NCI-H526 (cell line): ENCODE data around the gene CUX1.
"Not testable (repeated sequence)": the region's sequence is repeated elsewhere in the genome, so short reads cannot be mapped to it uniquely, and the experiment has no call there.

Experiments
- DNase-seq, 2 experiments: peaks; one replicate each; lab custom pipeline; 2025; lab: John Stamatoyannopoulos, UW

CUX1 gene

GRCh38 chr7:101826081-101826835, 8.8 kb downstream of the CUX1 start:
- DNase-seq, result no peak

GRCh38 chr7:101828301-101829020, 11.0 kb downstream of the CUX1 start:
- DNase-seq, result no peak

GRCh38 chr7:101829374-101829773, 11.9 kb downstream of the CUX1 start:
- no peak for DNase-seq

- DNase-seq, result no peak
Observed at GRCh38 chr7:101829821-101830220, 12.4 kb downstream of the CUX1 start.

- DNase-seq, result not testable (repeated sequence)
Observed at GRCh38 chr7:101831396-101831795, 14.0 kb downstream of the CUX1 start.

GRCh38 chr7:101832205-101832631, 14.8 kb downstream of the CUX1 start:
- no peak for DNase-seq

- DNase-seq, result no peak
Observed at GRCh38 chr7:101832685-101833375, 15.4 kb downstream of the CUX1 start.

- DNase-seq, result no peak
Observed at GRCh38 chr7:101833799-101834198, 16.4 kb downstream of the CUX1 start.

GRCh38 chr7:101835136-101835535, 17.7 kb downstream of the CUX1 start:
- no peak for DNase-seq

GRCh38 chr7:101837433-101837832, 20.0 kb downstream of the CUX1 start:
- not testable (repeated sequence) for DNase-seq

- no peak for DNase-seq
Observed at GRCh38 chr7:101838837-101839483, 21.5 kb downstream of the CUX1 start.

GRCh38 chr7:101841328-101841727, 23.9 kb downstream of the CUX1 start:
- DNase-seq, result no peak

GRCh38 chr7:101843293-101844271, 26.2 kb downstream of the CUX1 start:
- no peak for DNase-seq

GRCh38 chr7:101845974-101846373, 28.5 kb downstream of the CUX1 start:
- no peak for DNase-seq

GRCh38 chr7:101846800-101847538, 29.5 kb downstream of the CUX1 start:
- no peak for DNase-seq

GRCh38 chr7:101848208-101848951, 31.0 kb downstream of the CUX1 start:
- DNase-seq, result no peak

GRCh38 chr7:101849314-101849713, 31.9 kb downstream of the CUX1 start:
- not testable (repeated sequence) for DNase-seq

- DNase-seq, result not testable (repeated sequence)
Observed at GRCh38 chr7:101852364-101852763, 34.9 kb downstream of the CUX1 start.

- DNase-seq, result no peak
Observed at GRCh38 chr7:101853684-101854083, 36.3 kb downstream of the CUX1 start.
